Measurements from ENCODE around the gene TIGAR. TPM values are rescaled to one million over a fixed set of nuclear protein-coding genes. Genes with fewer than 3 reads are reported as not detected.

The TIGAR gene
- polyA plus RNA-seq, 1 experiment: 6.0 TPM

GRCh38 chr12:4296751-4297150 is 24.3 kb upstream of the TIGAR start:
- ChIA-PET POLR2A (no interaction called here), CTCF (interaction anchor here (0.6 to 1.0 kb wide), 3 partner anchors 20 to 1036 kb away, joined by 3 to 4 read pairs (median 4); no protein-coding TSS in a partner anchor)
- no peak for DNase-seq (ENCODE audit: low read depth)
- no peak for TF ChIP-seq CTCF (IDR thresholded peaks at IDR 0.05; ENCODE audit: insufficient read depth, low read depth, low read length)
- no peaks in the 10 kb centered on the region for H3K36me3 ChIP-seq (ENCODE audit: control insufficient read depth, insufficient read depth, low read length)
- peaks cover 15% of the 10 kb centered on the region for H3K27me3 ChIP-seq (ENCODE audit: control insufficient read depth, insufficient read depth, low read length)
- no peak overlapping the region for H3K4me3 ChIP-seq (ENCODE audit: low read depth, low read length)

GRCh38 chr12:4297617-4298016 is 23.4 kb upstream of the TIGAR start:
- POLR2A ChIA-PET: no interaction called here
- DNase-seq (ENCODE audit: low read depth): no peak
- Histone ChIP-seq H3K4me3 (ENCODE audit: low read depth, low read length) (no peak overlapping the region), H3K27me3 (ENCODE audit: control insufficient read depth, insufficient read depth, low read length) (peaks cover 16% of the 10 kb centered on the region), H3K36me3 (ENCODE audit: control insufficient read depth, insufficient read depth, low read length) (no peaks in the 10 kb centered on the region)
- no peak for TF ChIP-seq CTCF (IDR thresholded peaks at IDR 0.05; ENCODE audit: insufficient read depth, low read depth, low read length)
- CTCF ChIA-PET: interaction anchor here (0.5 kb wide), 1 partner anchor 20 kb away, joined by 3 read pairs; no protein-coding TSS in a partner anchor

GRCh38 chr12:4300883-4301282 is 20.1 kb upstream of the TIGAR start:
- Histone ChIP-seq H3K27me3 (ENCODE audit: control insufficient read depth, insufficient read depth, low read length) (peaks cover 14% of the 10 kb centered on the region), H3K36me3 (ENCODE audit: control insufficient read depth, insufficient read depth, low read length) (no peaks in the 10 kb centered on the region), H3K4me3 (ENCODE audit: low read depth, low read length) (no peak overlapping the region)
- ChIA-PET CTCF (interaction anchor here (1.1 kb wide), 1 partner anchor 337 kb away, joined by 4 read pairs; no protein-coding TSS in a partner anchor), POLR2A (no interaction called here)
- no peak for TF ChIP-seq CTCF (IDR thresholded peaks at IDR 0.05; ENCODE audit: insufficient read depth, low read depth, low read length)
- DNase-seq (ENCODE audit: low read depth): no peak

GRCh38 chr12:4301932-4302501 is 19.0 kb upstream of the TIGAR start:
- TF ChIP-seq CTCF (IDR thresholded peaks at IDR 0.05; ENCODE audit: insufficient read depth, low read depth, low read length): no peak
- no peak for DNase-seq (ENCODE audit: low read depth)
- no peak overlapping the region for H3K4me3 ChIP-seq (ENCODE audit: low read depth, low read length)
- peaks cover 16% of the 10 kb centered on the region for H3K27me3 ChIP-seq (ENCODE audit: control insufficient read depth, insufficient read depth, low read length)
- POLR2A ChIA-PET: no interaction called here
- CTCF ChIA-PET: no interaction called here
- no peaks in the 10 kb centered on the region for H3K36me3 ChIP-seq (ENCODE audit: control insufficient read depth, insufficient read depth, low read length)

GRCh38 chr12:4302881-4303280 is 18.1 kb upstream of the TIGAR start:
- H3K27me3 ChIP-seq (ENCODE audit: control insufficient read depth, insufficient read depth, low read length): peaks cover 12% of the 10 kb centered on the region
- ChIA-PET CTCF (interaction anchor here (0.8 to 1.0 kb wide), 2 partner anchors 26 to 455 kb away, joined by 3 to 7 read pairs; no protein-coding TSS in a partner anchor), POLR2A (no interaction called here)
- TF ChIP-seq CTCF (IDR thresholded peaks at IDR 0.05; ENCODE audit: insufficient read depth, low read depth, low read length): no peak
- DNase-seq (ENCODE audit: low read depth): no peak
- H3K36me3 ChIP-seq (ENCODE audit: control insufficient read depth, insufficient read depth, low read length): no peaks in the 10 kb centered on the region
- no peak overlapping the region for H3K4me3 ChIP-seq (ENCODE audit: low read depth, low read length)
